Measurements from ENCODE around the gene CFAP161.

- TF ChIP-seq CTCF (IDR thresholded peaks at IDR 0.05) (no peak), POLR2AphosphoS5 (IDR thresholded peaks at IDR 0.05; ENCODE audit: low read depth, low read length) (no peak)
These were observed 48.2 kb upstream of the CFAP161 start for GRCh38 chr15:81085898-81086297.
